ENCODE data around the gene MTSS2.

DNA sequence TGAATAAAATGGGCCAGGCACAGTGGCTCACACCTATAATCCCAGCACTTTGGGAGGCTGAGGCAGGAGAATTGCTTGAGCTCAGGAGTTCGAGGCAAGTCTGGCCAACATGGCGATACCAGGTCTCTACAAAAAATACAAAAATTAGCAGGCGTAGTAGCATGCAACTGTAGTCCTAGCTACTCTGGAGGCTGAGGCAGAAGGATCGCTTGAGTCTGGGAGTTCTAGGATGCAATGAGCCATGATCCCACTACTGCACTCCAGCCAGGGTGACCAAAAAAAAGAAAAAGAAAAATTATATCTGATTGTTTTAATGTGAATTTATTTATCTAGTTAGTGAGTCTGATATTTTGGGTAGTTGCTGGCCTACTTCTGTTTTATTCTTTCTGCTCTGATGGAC, 32.4 kb downstream of the MTSS2 start:
- TF ChIP-seq, protein P1, sequence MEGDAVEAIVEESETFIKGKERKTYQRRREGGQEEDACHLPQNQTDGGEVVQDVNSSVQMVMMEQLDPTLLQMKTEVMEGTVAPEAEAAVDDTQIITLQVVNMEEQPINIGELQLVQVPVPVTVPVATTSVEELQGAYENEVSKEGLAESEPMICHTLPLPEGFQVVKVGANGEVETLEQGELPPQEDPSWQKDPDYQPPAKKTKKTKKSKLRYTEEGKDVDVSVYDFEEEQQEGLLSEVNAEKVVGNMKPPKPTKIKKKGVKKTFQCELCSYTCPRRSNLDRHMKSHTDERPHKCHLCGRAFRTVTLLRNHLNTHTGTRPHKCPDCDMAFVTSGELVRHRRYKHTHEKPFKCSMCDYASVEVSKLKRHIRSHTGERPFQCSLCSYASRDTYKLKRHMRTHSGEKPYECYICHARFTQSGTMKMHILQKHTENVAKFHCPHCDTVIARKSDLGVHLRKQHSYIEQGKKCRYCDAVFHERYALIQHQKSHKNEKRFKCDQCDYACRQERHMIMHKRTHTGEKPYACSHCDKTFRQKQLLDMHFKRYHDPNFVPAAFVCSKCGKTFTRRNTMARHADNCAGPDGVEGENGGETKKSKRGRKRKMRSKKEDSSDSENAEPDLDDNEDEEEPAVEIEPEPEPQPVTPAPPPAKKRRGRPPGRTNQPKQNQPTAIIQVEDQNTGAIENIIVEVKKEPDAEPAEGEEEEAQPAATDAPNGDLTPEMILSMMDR (IDR thresholded peaks at IDR 0.05; ENCODE audit: insufficient read depth, low read depth, low read length) = no peak
- no peak for TF ChIP-seq EZH2 (IDR thresholded peaks at IDR 0.05; ENCODE audit: insufficient read depth, low read length)
